NCI-H1436 (cell line): ENCODE results near the gene IL10.

Experiments used
- DNase-seq: peaks from one replicate; lab custom pipeline; 2025; lab: John Stamatoyannopoulos, UW

Gene IL10

GRCh38 chr1:206772243-206772937 lies at the start of gene IL10:
IL10 (minus strand) TSS chr1:206772494; CDS start chr1:206772435, 59 bp downstream.
- DNase-seq = no peak

- no peak for DNase-seq
These were observed 49.2 kb upstream of the IL10 start for GRCh38 chr1:206821493-206821892.

- no peak for DNase-seq
These were observed 44.3 kb upstream of the IL10 start for GRCh38 chr1:206816390-206817287.

- no peak for DNase-seq
These were observed 42.5 kb upstream of the IL10 start for GRCh38 chr1:206814716-206815341.

GRCh38 chr1:206812471-206812870 lies 40.2 kb upstream of the IL10 start:
- DNase-seq = no peak

- no peak for DNase-seq
These were observed 37.3 kb upstream of the IL10 start for GRCh38 chr1:206809504-206810084.

GRCh38 chr1:206808615-206809014 lies 36.3 kb upstream of the IL10 start:
- peak; percentile 7 for DNase-seq

GRCh38 chr1:206805357-206805756 lies 33.1 kb upstream of the IL10 start:
- no peak for DNase-seq

- DNase-seq = no peak
These were observed 32.0 kb upstream of the IL10 start for GRCh38 chr1:206804156-206804737.

- DNase-seq = no peak
These were observed 31.0 kb upstream of the IL10 start for GRCh38 chr1:206803221-206803730.

GRCh38 chr1:206802401-206802800 lies 30.1 kb upstream of the IL10 start:
- no peak for DNase-seq

GRCh38 chr1:206801467-206801866 lies 29.2 kb upstream of the IL10 start:
- no peak for DNase-seq

- DNase-seq = no peak
These were observed 28.6 kb upstream of the IL10 start for GRCh38 chr1:206800891-206801290.

GRCh38 chr1:206800411-206800810 lies 28.1 kb upstream of the IL10 start:
- no peak for DNase-seq

- no peak for DNase-seq
These were observed 27.0 kb upstream of the IL10 start for GRCh38 chr1:206799311-206799710.

GRCh38 chr1:206798384-206798996 lies 26.2 kb upstream of the IL10 start:
- no peak for DNase-seq

GRCh38 chr1:206797534-206798383 lies 25.5 kb upstream of the IL10 start:
- DNase-seq = no peak

GRCh38 chr1:206796981-206797402 lies 24.7 kb upstream of the IL10 start:
- no peak for DNase-seq

- DNase-seq = no peak
These were observed 23.8 kb upstream of the IL10 start for GRCh38 chr1:206796116-206796515.

- no peak for DNase-seq
These were observed 22.1 kb upstream of the IL10 start for GRCh38 chr1:206794294-206794908.
